Renal cortical epithelial cell (primary cell): ENCODE measurements around the gene OR8K3. TPM values are rescaled to one million over a fixed set of nuclear protein-coding genes. Genes with fewer than 3 reads are reported as not detected.

Source experiments
- DNase-seq: peaks from one replicate; pipeline ENCODE4 v3.0.0-alpha.2; 2011; ENCODE audit warnings: low read depth
- total RNA-seq: library from RNA; depleted of rRNA; stranded (reverse); fragments of >200 nt; gene quantifications from 2 replicates; pipeline ENCODE4 v1.2.3, GENCODE V29; 2014

OR8K3 gene
- not detected in 2 replicates for total RNA-seq

- DNase-seq, result no peak
These were observed at the start of gene OR8K3 for GRCh38 chr11:56314844-56315243. Gene OR8K3 (plus strand): TSS chr11:56315144. CDS start chr11:56318307, 3,163 bp downstream.

- no peak for DNase-seq
These were observed 43.9 kb upstream of the OR8K3 start for GRCh38 chr11:56271092-56271491.

GRCh38 chr11:56273854-56274253 lies 41.1 kb upstream of the OR8K3 start, which contains the start of gene OR5T1:
Gene OR5T1 (plus strand): TSS chr11:56274154. CDS start chr11:56275639, 1,485 bp downstream.
- no peak for DNase-seq

GRCh38 chr11:56292154-56292553 lies 22.8 kb upstream of the OR8K3 start, which contains the start of gene OR8H1:
Gene OR8H1 (minus strand): TSS chr11:56292254. CDS start chr11:56291062, 1,192 bp downstream.
- DNase-seq, result no peak

- no peak for DNase-seq
These were observed 18.0 kb upstream of the OR8K3 start for GRCh38 chr11:56296898-56297297.

- DNase-seq, result no peak
These were observed 7.1 kb upstream of the OR8K3 start for GRCh38 chr11:56307836-56308235.

GRCh38 chr11:56331861-56332491 lies 17.0 kb downstream of the OR8K3 start:
- no peak for DNase-seq

GRCh38 chr11:56333156-56333555 lies 18.2 kb downstream of the OR8K3 start:
- no peak for DNase-seq

GRCh38 chr11:56340289-56340688 lies 25.3 kb downstream of the OR8K3 start:
- DNase-seq, result no peak

GRCh38 chr11:56345739-56346138 lies 30.8 kb downstream of the OR8K3 start, which contains the start of gene OR8K1:
Gene OR8K1 (plus strand): TSS chr11:56346039. CDS start chr11:56346039, 0 bp downstream.
- no peak for DNase-seq

GRCh38 chr11:56353991-56354390 lies 39.0 kb downstream of the OR8K3 start, which contains the start of gene OR8J1:
Gene OR8J1 (plus strand): TSS chr11:56354291. CDS start chr11:56360247, 5,956 bp downstream.
- no peak for DNase-seq

Other genes with a start within 250 kb of the OR8K3 start
- not detected in 2 replicates for gene OR8I2, start 221.8 kb upstream of the OR8K3 start, total RNA-seq
- not detected in 2 replicates for gene OR8H2, start 211.5 kb upstream of the OR8K3 start, total RNA-seq
- not detected in 2 replicates for gene OR8H3, start 192.8 kb upstream of the OR8K3 start, total RNA-seq
- gene OR8J3, start 174.9 kb upstream of the OR8K3 start, total RNA-seq, result not detected in 2 replicates
- gene OR8K5, start 154.8 kb upstream of the OR8K3 start, total RNA-seq, result not detected in 2 replicates
- gene OR5J2, start 138.5 kb upstream of the OR8K3 start, total RNA-seq, result not detected in 2 replicates
- gene OR5T2, start 80.9 kb upstream of the OR8K3 start, total RNA-seq, result not detected in 2 replicates
- not detected in 2 replicates for gene OR5T3, start 62.9 kb upstream of the OR8K3 start, total RNA-seq
- not detected in 2 replicates for gene OR5T1, start 41.0 kb upstream of the OR8K3 start, total RNA-seq
- not detected in 2 replicates for gene OR8H1, start 22.9 kb upstream of the OR8K3 start, total RNA-seq
- not detected in 2 replicates for gene OR8K1, start 30.9 kb downstream of the OR8K3 start, total RNA-seq
- gene OR8J1, start 39.1 kb downstream of the OR8K3 start, total RNA-seq, result not detected in 2 replicates
- not detected in 2 replicates for gene OR8U1, start 60.5 kb downstream of the OR8K3 start, total RNA-seq
- gene OR5AL1, start 97.6 kb downstream of the OR8K3 start, total RNA-seq, result not detected in 2 replicates
- not detected in 2 replicates for gene OR5M3, start 158.2 kb downstream of the OR8K3 start, total RNA-seq
- gene OR5M8, start 176.2 kb downstream of the OR8K3 start, total RNA-seq, result not detected in 2 replicates
- not detected in 2 replicates for gene OR5M11, start 228.1 kb downstream of the OR8K3 start, total RNA-seq